NCI-H446 (cell line): ENCODE data around the gene SIAH2.

Experiments used
- DNase-seq, 2 experiments: peaks; one replicate each; lab custom pipeline; 2025; lab: John Stamatoyannopoulos, UW

SIAH2 gene

DNA sequence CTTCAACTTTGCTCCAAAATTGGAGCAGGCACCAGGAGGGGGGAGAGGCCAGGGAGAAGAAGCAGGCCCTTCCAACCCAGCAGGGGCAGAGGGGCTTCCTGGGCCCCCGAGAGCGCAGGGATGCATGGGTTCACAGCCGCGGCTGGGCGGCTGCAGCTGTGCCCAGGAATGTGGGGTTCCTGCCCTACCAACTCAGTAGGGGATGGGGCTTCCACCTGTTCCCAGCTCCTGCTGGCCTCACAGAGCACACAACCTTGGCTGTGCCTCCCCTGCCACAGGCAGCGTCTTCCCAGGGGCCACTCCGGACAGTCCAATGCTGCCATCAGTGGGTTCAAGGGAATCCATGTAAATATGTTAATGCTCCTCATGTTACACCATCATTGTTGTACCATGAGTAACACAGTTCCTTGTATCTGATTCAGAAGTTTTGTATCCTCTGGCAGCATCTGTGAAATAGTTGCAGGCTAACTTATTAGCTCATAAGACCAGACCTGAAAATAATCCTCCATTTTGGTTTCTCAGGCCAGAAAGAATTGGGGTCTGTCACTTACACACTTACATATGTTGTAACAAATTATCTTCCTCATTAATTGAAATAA, 12.1 kb upstream of the SIAH2 start:
- DNase-seq: no peak

DNA sequence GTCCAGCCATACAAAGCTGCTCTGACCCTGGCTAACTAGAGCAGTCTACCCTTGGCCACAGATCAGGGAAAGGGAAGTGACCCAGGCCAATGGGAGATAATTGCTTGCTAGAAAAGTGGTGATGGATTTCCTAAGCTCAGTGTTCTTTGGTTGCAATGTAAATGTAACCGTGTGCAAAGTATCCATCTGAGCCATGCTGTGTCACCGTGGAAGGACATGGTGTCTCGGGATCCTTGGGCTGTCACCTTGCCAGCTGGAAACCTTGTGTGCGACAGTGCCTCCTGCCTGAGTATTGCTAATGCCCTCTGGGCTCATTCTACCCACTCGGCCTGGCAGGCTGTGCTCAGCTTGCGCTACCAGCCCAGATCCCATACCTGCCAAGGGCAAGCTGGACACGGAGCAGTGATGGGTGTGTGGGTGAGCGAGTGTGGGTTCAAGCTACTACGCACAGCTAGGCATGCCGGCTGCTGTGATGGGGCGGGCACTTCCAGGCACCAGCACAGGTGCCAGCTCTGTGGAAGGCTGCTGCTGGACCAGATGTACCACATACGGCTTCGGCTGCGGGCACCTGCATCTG, 10.7 kb upstream of the SIAH2 start:
- DNase-seq: no peak

DNA sequence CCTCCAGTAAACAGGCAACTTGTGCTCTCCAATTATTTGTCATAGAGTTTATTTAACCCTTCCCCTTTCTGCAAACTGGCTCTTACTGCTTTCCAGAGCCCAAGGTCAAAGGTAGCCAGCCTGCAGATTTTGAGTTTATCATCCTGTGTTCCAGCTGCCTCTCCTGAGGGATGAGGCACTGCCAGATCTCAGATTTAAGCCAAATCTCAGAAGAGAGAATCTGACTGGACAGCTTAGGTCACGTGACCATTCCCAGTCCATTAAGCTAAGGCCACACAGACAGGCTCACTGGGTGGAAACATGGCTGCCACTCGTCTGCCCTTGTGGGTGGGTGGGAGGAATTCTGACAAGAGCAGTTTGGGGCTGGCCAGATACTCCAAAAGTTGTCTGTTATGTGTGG, 8.6 kb upstream of the SIAH2 start:
- peak in 1 of 2 experiments; percentile 33 for DNase-seq

GRCh38 chr3:150770681-150771080, 7.7 kb upstream of the SIAH2 start:
- DNase-seq: no peak

DNA sequence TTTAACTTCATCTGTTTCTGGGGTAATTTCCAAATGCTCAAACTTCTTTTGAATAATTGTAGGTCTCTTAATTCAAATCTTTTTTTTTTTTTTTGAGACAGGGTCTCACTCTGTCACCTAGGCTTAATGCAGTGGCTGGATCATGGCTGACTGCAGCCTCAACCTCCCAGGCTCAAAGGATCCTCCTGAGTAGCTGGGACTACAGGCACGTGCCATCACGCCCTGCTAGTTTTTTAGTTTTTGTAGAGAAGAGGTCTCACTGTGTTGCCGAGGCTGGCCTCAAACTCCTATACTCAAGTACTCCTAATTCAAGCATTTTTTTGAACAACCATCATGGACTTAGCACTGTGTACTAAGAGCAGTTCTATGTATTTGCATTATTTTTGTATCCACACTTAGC, 3.8 kb upstream of the SIAH2 start:
- DNase-seq: no peak

- no peak for DNase-seq
These were observed 3.2 kb upstream of the SIAH2 start for GRCh38 chr3:150765949-150766720.

- DNase-seq: no peak
These were observed 2.0 kb upstream of the SIAH2 start for GRCh38 chr3:150764967-150765366.

- no peak for DNase-seq
These were observed 1.6 kb upstream of the SIAH2 start for GRCh38 chr3:150764566-150764965.

DNA sequence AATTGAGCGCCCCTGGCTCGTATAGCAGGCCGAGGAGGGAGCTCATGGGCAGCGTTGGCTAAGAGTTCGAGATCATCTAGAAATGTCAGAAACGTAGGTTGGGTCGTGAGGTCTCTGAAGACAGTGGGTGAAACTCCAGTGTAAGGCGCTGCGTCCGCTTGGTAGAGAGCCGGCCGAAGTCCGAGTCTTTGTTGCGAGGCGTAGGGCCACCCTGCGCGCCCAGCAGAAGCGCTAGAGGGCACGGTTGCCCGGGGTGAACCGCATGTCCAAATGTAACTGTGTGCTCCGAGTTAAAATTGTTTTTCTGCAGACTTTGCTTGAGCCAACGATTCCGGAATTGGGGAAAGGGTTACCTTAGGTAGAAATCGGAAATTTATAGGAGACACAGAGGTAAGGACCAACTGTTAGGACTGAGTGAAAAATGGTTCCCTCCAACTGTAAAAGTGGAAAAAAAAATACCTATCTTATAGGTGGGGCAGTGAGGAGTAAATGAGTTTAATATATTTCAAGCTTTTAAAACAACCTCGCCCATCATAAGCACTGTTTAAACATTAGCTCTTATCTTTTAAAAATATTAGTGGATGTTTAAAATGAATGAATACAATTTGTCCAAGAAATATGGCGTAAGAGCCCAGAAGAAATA, 993 bp upstream of the SIAH2 start:
- DNase-seq: peak in 1 of 2 experiments; percentile 45

DNA sequence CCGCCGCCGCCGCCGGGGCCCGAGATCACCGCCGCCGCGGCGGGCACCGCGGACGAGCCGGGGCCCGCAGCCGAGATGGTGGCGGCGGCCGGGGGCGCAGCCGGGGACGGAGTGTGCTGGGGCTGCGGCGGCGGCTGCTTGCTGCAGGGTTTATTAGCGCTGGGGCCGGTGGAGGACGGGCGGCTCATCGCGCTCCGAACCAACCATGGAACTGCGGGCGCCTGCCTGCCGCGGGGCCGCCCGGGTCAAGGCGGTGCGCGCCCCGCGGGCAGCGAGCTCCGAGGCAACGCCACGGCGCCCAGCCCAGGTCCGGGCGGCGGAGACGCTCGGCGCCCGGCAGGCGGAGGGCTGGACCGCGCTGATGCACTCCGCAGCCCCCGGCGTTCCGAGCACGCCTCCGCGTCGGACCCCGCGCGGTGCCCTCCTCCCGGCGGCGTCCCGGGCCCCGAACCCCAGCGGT, 277 bp downstream of the SIAH2 start:
- DNase-seq: no peak

DNA sequence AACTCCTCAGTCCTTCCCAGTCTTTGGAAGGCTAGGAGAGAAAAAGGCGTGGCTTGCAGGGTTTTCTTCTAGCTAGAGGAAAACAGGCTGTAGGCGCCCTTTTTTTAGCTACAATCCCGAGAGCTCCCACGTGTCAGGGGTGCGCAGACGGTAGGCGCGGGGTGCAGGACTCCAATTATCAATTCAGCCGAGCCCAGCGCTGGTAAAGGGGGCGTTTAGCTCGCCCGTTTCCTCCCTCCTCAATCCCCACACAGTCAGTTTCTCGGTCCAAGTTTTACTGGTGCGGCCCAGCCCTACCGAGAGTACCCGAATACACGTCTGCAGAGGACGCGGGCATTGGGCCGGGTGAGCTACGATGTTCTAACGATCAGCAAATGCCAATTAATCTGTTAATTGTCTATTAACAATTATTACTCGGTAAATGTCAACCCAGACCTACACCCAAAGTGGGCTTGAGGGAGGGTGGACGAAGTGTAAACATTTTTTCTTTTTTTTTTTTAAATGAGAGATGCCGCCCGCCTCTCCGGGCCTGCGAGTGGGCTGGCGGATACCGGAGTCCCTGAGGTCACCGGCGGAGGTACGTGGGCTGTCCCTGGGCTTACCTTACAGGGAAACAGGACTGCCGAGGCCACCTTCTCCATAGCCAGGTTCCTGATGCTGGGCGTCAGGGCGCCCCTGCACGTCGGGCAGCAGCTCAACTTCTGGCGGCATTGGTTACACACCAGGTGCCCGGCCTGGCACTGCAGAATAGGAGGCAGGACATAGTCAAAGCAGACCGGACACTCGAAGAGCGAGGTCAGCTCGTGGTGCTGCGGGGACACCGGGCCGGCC, 923 bp downstream of the SIAH2 start:
- DNase-seq: peak; percentile 50 to 55

DNA sequence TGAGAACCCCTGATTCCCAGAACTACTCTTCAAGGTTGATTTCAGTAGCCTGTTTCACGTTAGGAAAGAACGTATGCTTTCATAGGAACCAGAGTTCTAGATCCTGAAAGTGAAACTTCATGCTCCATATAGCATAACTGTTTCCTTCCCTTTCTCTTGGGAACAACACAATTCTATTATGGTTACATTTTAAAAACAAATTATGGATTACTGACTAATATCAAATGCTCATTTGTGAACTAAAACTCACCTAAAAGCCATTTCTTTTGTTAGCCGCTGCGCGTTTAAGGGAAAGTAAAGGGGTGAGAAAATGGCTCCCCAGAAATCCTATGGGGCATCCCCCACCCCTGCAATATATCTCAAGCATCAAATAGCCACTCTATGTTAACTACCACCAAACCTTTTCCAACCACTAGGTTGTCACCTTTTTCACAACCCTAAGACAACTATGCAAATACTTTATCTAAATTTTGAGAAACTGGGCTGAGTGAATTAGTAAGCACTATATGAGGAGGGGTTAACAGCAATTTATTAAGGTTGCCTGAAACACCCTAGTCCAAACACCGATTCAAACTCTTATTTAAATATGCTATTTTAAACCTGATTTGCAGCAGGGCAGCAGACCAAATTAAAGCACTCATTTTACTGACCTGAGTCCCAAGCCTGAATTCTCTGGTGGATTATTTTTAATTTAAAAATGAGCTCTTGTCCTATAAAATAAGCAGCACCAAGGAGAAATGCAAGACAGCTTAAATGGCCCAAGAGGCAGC, 2.4 kb downstream of the SIAH2 start:
- no peak for DNase-seq

DNA sequence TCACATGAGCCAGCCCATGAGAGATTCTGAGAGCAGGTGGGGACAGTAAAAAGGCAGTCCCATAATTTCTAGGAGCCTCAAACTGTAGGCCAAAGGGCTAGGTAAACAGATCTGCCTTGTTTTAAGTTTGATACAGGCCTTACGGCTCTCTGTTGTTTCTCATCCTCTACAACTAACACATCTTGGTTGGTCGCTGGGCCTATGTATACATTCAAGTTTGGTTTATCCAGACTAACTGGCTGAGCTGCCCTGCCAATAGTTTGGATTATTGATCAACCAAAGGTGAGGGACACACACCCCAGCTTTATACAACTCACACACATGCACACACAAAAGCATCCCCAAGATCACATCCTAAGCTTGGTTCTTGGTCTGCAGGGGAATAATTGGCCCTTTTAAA, 3.0 kb downstream of the SIAH2 start:
- DNase-seq: no peak

- DNase-seq: no peak
These were observed 3.6 kb downstream of the SIAH2 start for GRCh38 chr3:150759319-150759718.

GRCh38 chr3:150757768-150758167, 5.2 kb downstream of the SIAH2 start:
- DNase-seq: no peak

DNA sequence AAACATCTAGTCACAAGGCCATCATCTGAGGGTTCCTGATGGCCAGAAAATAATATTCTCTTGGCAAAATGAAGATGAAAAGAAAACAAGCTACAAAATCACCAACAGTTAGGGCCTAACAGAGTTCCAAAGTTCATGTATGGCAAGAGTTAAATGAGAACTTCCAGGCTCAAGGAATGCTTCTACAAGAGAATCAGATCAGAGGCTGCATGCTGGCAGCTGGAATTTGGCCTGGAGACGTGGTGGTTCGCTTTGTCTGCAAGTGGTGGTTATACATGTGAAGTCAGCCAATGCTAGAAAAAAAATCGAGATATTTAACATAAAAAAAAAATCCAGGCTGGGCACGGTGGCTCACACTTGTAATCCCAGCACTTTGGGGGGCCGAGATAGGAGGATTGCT, 5.6 kb downstream of the SIAH2 start:
- no peak for DNase-seq

- no peak for DNase-seq
These were observed 6.4 kb downstream of the SIAH2 start for GRCh38 chr3:150756491-150757059.

DNA sequence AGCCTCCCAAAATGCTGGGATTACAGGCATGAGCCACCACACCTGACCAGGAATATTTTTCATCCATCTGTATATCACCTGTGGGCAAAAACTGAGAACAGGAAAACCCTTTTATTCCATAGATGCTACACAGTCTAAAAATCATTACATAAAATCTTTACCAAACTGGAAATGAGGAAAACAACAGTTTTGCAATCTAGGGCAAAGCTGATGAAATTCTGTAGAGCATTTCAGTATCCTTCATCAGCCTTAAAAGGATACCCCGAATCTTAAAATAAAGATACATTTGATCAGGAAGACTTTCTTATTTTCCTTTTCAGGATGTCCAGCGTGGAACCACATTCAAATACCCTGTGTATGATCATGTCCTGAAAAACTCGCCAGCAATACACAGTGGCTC, 7.1 kb downstream of the SIAH2 start:
- DNase-seq: no peak

DNA sequence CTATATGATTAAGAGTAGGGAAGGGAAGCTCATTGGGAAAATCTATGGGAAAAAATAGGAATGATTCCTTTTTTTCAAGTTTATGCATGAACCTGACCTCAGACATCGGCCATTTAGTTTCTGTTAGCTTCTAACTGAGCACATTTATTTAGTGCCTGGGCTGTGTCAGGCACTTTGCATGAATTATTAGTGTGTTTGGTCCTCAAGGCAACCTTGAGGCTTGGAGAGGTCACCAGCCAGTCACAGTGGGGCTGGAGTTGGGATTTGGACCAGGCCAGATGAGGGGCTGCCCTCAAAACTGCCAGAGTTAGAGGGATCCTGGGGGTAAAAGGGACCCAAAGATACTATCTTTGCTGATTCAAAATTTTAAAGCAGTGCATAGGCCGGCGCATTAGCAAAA, 8.1 kb downstream of the SIAH2 start:
- DNase-seq: no peak

DNA sequence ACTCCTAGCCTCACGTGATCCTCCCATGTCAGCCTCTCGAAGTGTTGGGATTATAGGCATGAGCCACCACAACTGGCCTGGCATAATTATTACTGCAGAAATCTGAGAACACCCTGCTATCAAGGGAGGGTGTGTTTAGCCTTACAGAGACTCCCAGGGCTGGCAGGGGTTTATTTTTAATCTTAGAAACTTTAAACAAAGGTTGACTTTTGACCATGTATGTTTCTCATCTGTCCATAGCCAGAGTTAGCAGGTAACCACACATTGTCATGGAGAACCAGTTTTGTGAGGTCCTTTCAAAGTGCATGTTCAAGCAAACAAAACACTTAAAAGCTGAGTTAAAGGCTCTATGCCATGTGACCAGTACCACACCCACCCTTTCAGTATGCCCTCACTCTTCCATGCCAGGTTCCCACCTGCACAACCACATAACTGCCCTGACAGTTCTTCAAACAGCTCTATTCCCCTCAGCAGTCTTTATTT, 11.1 kb downstream of the SIAH2 start:
- DNase-seq: no peak

- no peak for DNase-seq
These were observed 13.7 kb downstream of the SIAH2 start for GRCh38 chr3:150749255-150749654.
